ENCODE data around the gene FOXL1. TPM values are rescaled to one million over a fixed set of nuclear protein-coding genes. Genes with fewer than 3 reads are reported as not detected.
A peak's percentile ranks its signal among the peaks of the same experiment; 100 is the strongest.
"Not testable (repeated sequence)": the region's sequence is repeated elsewhere in the genome, so short reads cannot be mapped to it uniquely, and the experiment has no call there.

Gene FOXL1
- total and polyA plus RNA-seq, 2 of the 13 experiments (the other 11 are each of a cell fraction or from before 2014, with no cell fraction given): not detected

- H4K20me1 ChIP-seq (ENCODE audit: insufficient read depth, low read length); H3K27ac ChIP-seq (ENCODE audit: extremely low read length, insufficient read depth, low read length); H3K4me3 ChIP-seq (replicated peaks in 1 of 3; ENCODE audit: insufficient read depth in 1 of 3, low read depth in 2 of 3, low read length in 3 of 3); BruUV-seq (replicated peaks); DNase-seq (ENCODE audit: low spot score); H3K9ac ChIP-seq (ENCODE audit: insufficient read depth, low read depth, low read length); H3K79me2 ChIP-seq (ENCODE audit: insufficient read depth, low read length); in situ Hi-C loops (cut with HindIII; ENCODE audit: extremely low pct_ligation_motif_present, low pct_unique_long_range_greater_than_20kb); H3K4me2 ChIP-seq (ENCODE audit: low read depth, low read length); H2AFZ ChIP-seq (ENCODE audit: low read length); H3K36me3 ChIP-seq (replicated peaks in 1 of 2; ENCODE audit: control insufficient read depth in 1 of 2, insufficient read depth in 2 of 2, low read length in 2 of 2); ATAC-seq; POLR2A ChIA-PET; H3K4me1 ChIP-seq (ENCODE audit: insufficient read depth, low read length); CTCF ChIA-PET (ENCODE audit: low intra/inter-chr PET ratio, low total read pairs); H3K9me3 ChIP-seq (ENCODE audit: low read length); TF ChIP-seq ZBTB40, LCORL, ATF7, CREB1 (CRISPR knock-in tag; IDR thresholded peaks at IDR 0.05): not testable (repeated sequence)
- peaks cover 2 to 20% of the 10 kb centered on the region in 2 experiments; a peak in 4 of 5 replicates for H3K27me3 ChIP-seq (ENCODE audit: control insufficient read depth in 1 of 2, insufficient read depth in 2 of 2, low read length in 2 of 2)
- TF ChIP-seq ZBTB40 (IDR thresholded peaks at IDR 0.05) (peak; percentile 8; the same call in 1 of the 2 replicates), MNT (IDR thresholded peaks at IDR 0.05) (0 out of 2 replicates have a peak, but pooled peaks have one; percentile 21), LCORL (IDR thresholded peaks at IDR 0.05) (0 out of 2 replicates have a peak, but pooled peaks have one; percentile 18), ZNF282 (IDR thresholded peaks at IDR 0.05; ENCODE audit: partially characterized antibody) (peak; percentile 18), ATF7 (IDR thresholded peaks at IDR 0.05) (peak; percentile 32), CREB1 (IDR thresholded peaks at IDR 0.05) (peak; percentile 96), CENPT (CRISPR knock-in tag; IDR thresholded peaks at IDR 0.05; ENCODE audit: low read depth) (peak; percentile 52; the same call in 1 of the 2 replicates)
- FAIRE-seq: peak; percentile 39
- intact Hi-C loops (cut with micrococcal nuclease; ENCODE audit: unreplicated experiment): loop anchor here (10.0 kb wide), 1 partner anchor 267 kb away; no protein-coding TSS in a partner anchor
- 22% methylated on average over 3 of the region's 3 CpGs for WGBS (ENCODE audit: low lambda C conversion rate)
Measured at GRCh38 chr16:86587955-86588354, 9.6 kb downstream of the FOXL1 start.
